GM08714 (cell line): ENCODE measurements around the gene DPH5.
A peak's percentile ranks its signal among the peaks of the same experiment; 100 is the strongest.
"Not testable (repeated sequence)": the region's sequence is repeated elsewhere in the genome, so short reads cannot be mapped to it uniquely, and the experiment has no call there.

ENCODE experiments used
- H3K4me3 ChIP-seq: fragments of 200-500 bp; sonication (Bioruptor generic); 2 replicates; pipeline ENCODE4 v1.5.1; 2014; ENCODE audit warnings: mild to moderate bottlenecking, low read length, inconsistent platforms
- ZNF274 ChIP-seq: IDR thresholded peaks from 2 replicates; pipeline ENCODE4 v1.6.1; 2012; ENCODE audit warnings: mild to moderate bottlenecking, low read depth, low read length

The DPH5 gene, protein sequence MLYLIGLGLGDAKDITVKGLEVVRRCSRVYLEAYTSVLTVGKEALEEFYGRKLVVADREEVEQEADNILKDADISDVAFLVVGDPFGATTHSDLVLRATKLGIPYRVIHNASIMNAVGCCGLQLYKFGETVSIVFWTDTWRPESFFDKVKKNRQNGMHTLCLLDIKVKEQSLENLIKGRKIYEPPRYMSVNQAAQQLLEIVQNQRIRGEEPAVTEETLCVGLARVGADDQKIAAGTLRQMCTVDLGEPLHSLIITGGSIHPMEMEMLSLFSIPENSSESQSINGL

DNA sequence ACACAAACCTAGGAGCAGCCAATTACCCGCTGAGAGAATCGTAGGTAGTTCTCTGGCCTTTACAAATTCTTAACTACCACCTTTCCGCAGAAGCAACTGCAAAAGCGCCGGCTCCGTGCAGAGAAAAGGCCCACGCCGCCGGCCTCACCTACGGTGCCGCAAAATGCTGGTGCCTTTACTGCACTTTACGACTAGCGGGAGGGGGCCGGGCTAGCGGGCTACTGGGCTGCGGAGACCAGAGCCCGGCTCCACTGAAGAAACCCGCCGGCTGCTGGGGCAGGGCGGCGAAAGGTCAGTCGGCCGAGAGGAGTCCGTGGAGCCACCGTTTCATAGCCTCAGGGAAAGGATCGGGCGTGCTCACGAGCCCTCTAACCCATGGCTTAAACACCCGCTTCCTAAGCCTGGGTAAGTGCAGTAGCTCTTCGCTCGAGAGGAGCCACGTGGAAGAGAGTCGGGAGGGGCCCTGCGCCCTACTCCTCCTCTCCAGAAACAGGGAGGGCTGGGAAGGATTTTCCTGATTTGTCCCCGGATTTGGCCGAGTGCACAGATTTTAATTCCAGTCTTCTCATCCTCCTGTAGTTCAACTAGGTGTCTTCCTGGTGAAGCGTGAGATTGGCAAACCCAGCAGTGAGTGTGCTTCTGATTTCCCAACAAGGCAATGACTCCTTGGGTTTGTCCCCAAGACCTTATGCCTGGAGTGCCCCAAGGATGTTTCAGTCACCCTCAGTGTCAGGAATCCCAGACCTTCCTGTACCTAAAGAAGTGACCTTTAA is at the start of gene DPH5:
Gene DPH5, minus strand, starts transcription at position 128 of the 773 bp plus-strand sequence. CDS start 341 bp downstream, outside the sequence.
- TF ChIP-seq ZNF274, result no peak
- H3K4me3 ChIP-seq, result peak within 1 kb of the TSS; percentile 94

DNA sequence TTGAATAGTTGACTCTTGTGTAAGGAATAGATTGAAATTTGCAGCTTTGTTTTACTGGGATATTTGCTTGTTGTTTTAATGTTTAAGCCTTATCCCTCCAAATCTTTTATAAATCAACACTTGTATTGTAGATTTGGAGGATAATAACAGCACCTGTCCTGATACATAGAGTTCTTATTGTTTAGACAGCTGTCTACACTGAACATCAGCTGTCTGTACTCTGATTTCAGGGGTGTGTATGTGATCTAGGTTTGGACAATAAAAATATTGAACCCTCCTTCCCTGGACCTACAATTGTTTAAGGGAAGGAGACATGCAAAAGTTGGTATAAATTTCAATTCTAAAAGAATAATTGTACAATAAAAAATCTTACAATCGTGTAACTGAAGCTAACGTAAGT is 48.3 kb upstream of the DPH5 start:
- no peak for TF ChIP-seq ZNF274
- no peak overlapping the region for H3K4me3 ChIP-seq

DNA sequence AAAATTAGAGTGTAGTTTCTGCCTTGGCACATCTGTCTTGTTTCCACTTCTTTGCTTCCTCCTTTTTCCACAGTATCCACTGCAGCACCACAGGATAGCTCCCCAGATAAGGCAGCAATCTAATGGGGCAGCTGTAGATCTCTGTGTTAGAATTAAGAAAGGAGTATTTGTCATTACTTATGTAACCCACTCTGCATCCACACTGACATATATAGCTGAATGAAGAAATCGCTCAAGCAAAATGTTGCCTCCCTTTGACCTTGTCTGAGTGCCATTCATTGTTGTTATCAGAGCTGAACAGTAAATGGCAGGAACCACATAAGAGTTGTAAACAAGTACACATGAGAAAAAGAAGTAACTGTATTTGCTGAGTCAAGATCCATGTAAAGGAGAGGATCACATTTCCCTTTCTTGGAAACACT is 45.9 kb upstream of the DPH5 start:
- H3K4me3 ChIP-seq, result no peak overlapping the region
- no peak for TF ChIP-seq ZNF274

- H3K4me3 ChIP-seq, result no peak overlapping the region
- no peak for TF ChIP-seq ZNF274
Measured at GRCh38 chr1:101069158-101069557, 43.6 kb upstream of the DPH5 start.

- not testable (repeated sequence) for H3K4me3 ChIP-seq
Measured at GRCh38 chr1:101066937-101067335, 41.4 kb upstream of the DPH5 start.

DNA sequence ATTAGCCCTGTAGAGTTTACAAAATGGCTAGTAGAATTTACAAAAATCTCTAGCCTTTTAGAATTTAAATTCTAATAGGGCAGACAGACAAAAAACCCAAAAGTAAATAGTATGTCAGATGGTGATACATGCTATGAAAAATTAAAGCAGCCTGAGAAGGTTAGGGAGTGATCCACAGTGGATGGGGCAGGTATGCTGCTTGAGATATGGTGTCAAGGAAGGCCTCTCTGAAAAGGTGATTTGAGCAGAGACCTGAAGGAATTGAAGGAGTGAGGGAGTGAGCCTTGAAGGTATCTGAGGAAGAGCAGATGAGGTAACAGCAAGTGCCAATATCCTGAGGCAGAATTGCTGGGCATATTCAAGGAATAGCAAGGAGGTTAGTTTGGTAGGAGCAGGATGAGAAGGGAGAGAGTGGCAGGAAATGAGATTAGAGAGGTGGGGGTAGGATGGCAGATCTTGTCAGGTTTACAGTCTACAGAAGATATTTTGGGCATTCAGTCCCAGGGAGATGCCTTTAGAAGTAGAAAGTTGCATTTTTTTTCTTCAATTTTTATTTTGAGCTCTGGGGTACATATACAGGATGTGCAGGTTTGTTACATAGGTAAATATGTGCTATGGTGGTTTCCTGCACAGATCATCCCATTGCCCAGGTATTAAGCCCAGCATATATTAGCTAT is 40.8 kb upstream of the DPH5 start:
- TF ChIP-seq ZNF274, result no peak
- no peak overlapping the region for H3K4me3 ChIP-seq

- H3K4me3 ChIP-seq, result no peak overlapping the region
- TF ChIP-seq ZNF274, result no peak
Measured at GRCh38 chr1:101065575-101065974, 40.0 kb upstream of the DPH5 start.

DNA sequence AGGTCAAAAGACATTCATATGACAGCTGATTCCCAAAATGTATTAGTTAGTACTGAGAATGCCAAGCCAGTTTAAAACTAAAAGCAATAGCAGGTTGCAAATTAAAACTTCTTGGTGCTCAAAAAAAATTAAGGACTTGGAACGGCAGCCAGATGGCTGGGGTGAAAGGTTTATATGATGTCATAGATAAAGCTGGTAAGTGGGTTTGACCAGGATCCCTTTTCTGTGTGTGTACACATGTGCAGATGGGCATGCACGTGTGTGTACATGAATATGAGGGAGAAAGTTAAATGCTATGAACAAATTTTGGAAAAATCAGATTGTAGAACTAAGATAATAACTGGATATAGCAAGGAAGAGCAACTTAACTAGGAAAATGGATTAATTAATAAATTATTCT is 39.1 kb upstream of the DPH5 start:
- no peak overlapping the region for H3K4me3 ChIP-seq
- TF ChIP-seq ZNF274, result no peak

GRCh38 chr1:101060992-101061391 is 35.4 kb upstream of the DPH5 start:
- no peak overlapping the region for H3K4me3 ChIP-seq
- no peak for TF ChIP-seq ZNF274

DNA sequence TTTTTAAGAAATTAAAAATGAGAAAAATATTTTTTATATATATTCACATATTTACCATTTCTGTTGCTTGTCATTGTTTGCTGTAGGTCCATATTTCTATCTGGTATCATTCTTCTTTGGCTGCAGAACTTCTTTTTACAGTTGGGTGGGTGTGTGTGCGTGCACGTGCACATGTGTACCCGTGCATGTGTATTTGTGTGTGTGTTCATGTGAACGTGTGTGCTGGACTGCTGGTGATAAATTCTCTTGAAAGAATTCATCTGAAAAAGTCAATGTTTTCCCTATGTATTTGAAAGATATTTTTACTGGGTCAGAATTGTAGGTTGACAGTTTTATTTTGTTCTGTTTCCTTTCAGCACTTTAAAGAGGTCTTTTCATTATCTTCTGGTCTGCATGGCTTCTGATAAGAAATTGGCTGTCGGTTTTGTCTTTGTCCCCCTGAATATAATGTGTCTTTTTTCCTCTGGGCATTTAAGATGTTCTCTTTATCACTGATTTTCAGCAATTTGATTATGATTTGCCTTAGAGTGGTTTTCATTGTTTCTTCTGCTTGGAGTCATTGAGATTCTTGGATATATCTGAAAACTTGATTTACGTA is 34.5 kb upstream of the DPH5 start:
- TF ChIP-seq ZNF274, result no peak
- H3K4me3 ChIP-seq, result no peak overlapping the region

DNA sequence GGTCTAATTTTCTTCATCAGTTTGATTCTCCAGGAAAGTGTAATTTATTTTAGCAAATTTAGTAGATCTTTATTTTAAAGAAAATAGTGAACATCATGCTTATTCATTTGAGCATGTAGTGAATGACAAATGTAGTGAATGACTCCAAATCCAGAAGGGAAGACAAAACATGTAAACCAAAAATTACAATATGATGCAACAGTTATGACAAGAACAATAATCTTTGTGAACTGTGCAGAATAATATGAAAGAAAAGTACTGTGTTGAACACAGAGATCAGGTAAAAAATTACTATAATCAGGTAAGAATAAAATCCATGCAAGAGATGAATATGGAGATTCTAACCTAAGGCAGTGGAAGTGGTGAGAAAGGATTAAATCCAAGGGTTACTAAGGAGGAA is 30.0 kb upstream of the DPH5 start:
- H3K4me3 ChIP-seq, result no peak overlapping the region
- TF ChIP-seq ZNF274, result no peak

GRCh38 chr1:101051688-101052638 is 26.4 kb upstream of the DPH5 start:
- 0 out of 2 replicates have a peak overlapping the region, but pooled peaks have one; percentile 39 for H3K4me3 ChIP-seq

GRCh38 chr1:101050869-101051268 is 25.3 kb upstream of the DPH5 start:
- TF ChIP-seq ZNF274, result no peak

More at GRCh38 chr1:101051688-101052638, 26.4 kb upstream of the DPH5 start:
- TF ChIP-seq ZNF274, result no peak

More at GRCh38 chr1:101050869-101051268, 25.3 kb upstream of the DPH5 start:
- no peak overlapping the region for H3K4me3 ChIP-seq
